Mesendoderm (in vitro differentiated cells): ENCODE results near the gene CERS2.

Source experiments
- DNase-seq: peaks from one replicate; pipeline ENCODE4 v3.0.0; 2013
- H2AK5ac ChIP-seq: 2 replicates; pipeline ENCODE4 v1.6.1; 2013; ENCODE audit warnings: low read length, inconsistent platforms
- H2BK120ac ChIP-seq: 2 replicates; pipeline ENCODE4 v1.6.1; 2013; ENCODE audit warnings: low read depth, mild to moderate bottlenecking, low read length, moderate library complexity, mixed read lengths
- H2BK15ac ChIP-seq: replicated peaks from 2 replicates; pipeline ENCODE4 v1.6.1; 2013; ENCODE audit warnings: low read depth, mild to moderate bottlenecking, moderate library complexity
- H2BK5ac ChIP-seq: 2 replicates; pipeline ENCODE4 v1.6.1; 2013; ENCODE audit warnings: low read length, inconsistent platforms
- H3K18ac ChIP-seq: 2 replicates; pipeline ENCODE4 v1.6.1; 2013; ENCODE audit warnings: mild to moderate bottlenecking, low read length, mixed read lengths
- H3K23ac ChIP-seq: one replicate; pipeline ENCODE4 v1.6.1; 2013; ENCODE audit warnings: low read length
- H3K27ac ChIP-seq: 2 replicates; pipeline ENCODE4 v1.5.1; 2013; ENCODE audit warnings: low read depth, mild to moderate bottlenecking, inconsistent platforms, low read length, moderate library complexity
- H3K27me3 ChIP-seq: 2 replicates; pipeline ENCODE4 v1.6.1; 2013; ENCODE audit warnings: low read length, control low read depth, mild to moderate bottlenecking, inconsistent platforms; ENCODE audit not compliant: insufficient read depth, poor library complexity
- H3K36me3 ChIP-seq: 2 replicates; pipeline ENCODE4 v1.6.1; 2013; ENCODE audit warnings: low read length, inconsistent platforms; ENCODE audit not compliant: control insufficient read depth, insufficient read depth
- H3K4ac ChIP-seq: one replicate; pipeline ENCODE4 v1.6.1; 2013; ENCODE audit warnings: low read depth, mild to moderate bottlenecking, low read length, moderate library complexity
- H3K4me1 ChIP-seq: 2 replicates; pipeline ENCODE4 v1.6.1; 2013; ENCODE audit warnings: low read depth, low read length, inconsistent platforms; ENCODE audit not compliant: control insufficient read depth
- H3K4me2 ChIP-seq: 2 replicates; pipeline ENCODE4 v1.6.1; 2013; ENCODE audit warnings: low read length
- H3K4me3 ChIP-seq: 2 replicates; pipeline ENCODE4 v1.5.1; 2013; ENCODE audit warnings: mild to moderate bottlenecking, low read length
- H3K56ac ChIP-seq: one replicate; pipeline ENCODE4 v1.6.1; 2013; ENCODE audit warnings: low read length
- H3K79me1 ChIP-seq: 2 replicates; pipeline ENCODE4 v1.6.1; 2013; ENCODE audit warnings: low read length, inconsistent platforms
- H3K79me2 ChIP-seq: 2 replicates; pipeline ENCODE4 v1.6.1; 2013; ENCODE audit warnings: mild to moderate bottlenecking, low read length; ENCODE audit not compliant: control insufficient read depth, insufficient read depth
- H3K9ac ChIP-seq: 2 replicates; pipeline ENCODE4 v1.6.1; 2013; ENCODE audit warnings: low read length, inconsistent platforms
- H4K5ac ChIP-seq: one replicate; pipeline ENCODE4 v1.6.1; 2013; ENCODE audit warnings: low read length
- H4K8ac ChIP-seq: one replicate; pipeline ENCODE4 v1.6.1; 2013; ENCODE audit warnings: low read depth, mild to moderate bottlenecking, control low read depth, low read length, moderate library complexity
- whole genome bisulfite sequencing: extraction: QIAGEN DNeasy Blood & Tissue Kit; methylation state at CpG from one replicate; pipeline ENCODE4 v1.1.7; 2013; ENCODE audit warnings: low lambda C conversion rate, missing lambda C conversion rate; ENCODE audit not compliant: insufficient coverage; ENCODE audit errors: extremely low coverage; 5-methylcytosine and 5-hydroxymethylcytosine counted together

CERS2 gene

DNA sequence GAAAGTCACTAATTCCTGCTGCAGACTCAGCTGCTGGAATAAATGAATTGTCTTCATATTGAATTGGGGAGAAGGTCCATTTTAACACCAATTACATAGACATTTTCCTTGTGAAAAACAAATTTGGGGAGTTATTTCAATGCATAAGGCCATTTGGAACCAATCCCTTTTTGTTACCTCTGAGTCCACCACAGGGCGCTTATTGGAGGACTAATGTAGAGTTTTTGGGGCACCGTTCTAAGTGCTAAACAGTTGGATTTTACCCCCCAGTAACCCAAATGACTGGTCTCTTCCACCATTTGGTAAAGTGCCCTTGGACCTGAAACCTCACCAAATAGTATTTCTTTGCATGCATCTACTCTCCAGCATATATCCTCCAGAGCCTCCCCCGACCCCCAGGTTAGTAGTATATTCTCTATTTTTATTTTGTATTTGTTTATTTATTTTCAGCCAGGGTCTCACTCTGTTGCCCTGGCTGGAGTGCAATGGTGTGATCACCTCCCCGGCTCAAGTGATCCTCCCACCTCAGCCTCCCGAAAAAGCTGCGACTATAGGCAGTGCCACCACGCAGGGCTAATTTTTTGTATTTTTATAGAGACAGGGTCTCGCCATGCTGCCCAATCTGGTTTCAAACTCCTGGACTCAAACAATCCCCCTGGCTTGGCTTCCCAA, 35.2 kb upstream of the CERS2 start:
- H3K36me3 ChIP-seq = no peaks in the 10 kb centered on the region
- H3K56ac ChIP-seq = no peak overlapping the region
- H2BK5ac ChIP-seq = no peak overlapping the region
- no peak overlapping the region for H2AK5ac ChIP-seq
- H3K18ac ChIP-seq = no peak overlapping the region
- peaks cover 7% of the 10 kb centered on the region for H3K4me1 ChIP-seq
- H3K27me3 ChIP-seq = no peaks in the 10 kb centered on the region
- H3K4me2 ChIP-seq = no peak overlapping the region
- H2BK15ac ChIP-seq = no peak overlapping the region
- H3K79me2 ChIP-seq = no peaks in the 10 kb centered on the region
- H4K8ac ChIP-seq = no peak overlapping the region
- H4K5ac ChIP-seq = no peak overlapping the region
- no peak for DNase-seq
- no peak overlapping the region for H3K23ac ChIP-seq
- peaks cover 2% of the 10 kb centered on the region for H3K79me1 ChIP-seq
- whole genome bisulfite sequencing = no CpG with 5 or more reads among the region's 8 CpGs
- no peak overlapping the region for H3K4me3 ChIP-seq
- H2BK120ac ChIP-seq = no peak overlapping the region
- H3K27ac ChIP-seq = no peak overlapping the region
- H3K4ac ChIP-seq = no peak overlapping the region
- no peak overlapping the region for H3K9ac ChIP-seq

DNA sequence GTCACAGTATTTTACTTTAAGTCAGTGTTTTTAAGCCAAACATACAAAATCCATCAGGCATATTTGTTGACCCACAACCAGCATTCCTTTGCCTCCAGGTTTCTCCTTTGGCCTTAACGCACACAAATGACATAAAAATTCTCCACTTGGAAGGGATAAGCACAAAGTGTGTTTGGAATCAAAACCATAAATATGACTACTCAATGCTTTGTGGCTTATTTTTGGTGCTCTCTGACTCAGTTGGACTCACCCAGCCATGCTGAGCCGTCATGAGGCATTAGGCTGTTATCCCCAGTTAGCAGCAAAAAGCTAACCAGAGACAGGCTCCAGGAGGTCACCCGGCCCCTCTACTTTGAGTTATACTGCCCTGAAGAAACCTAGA, 34.6 kb upstream of the CERS2 start:
- no peak overlapping the region for H4K8ac ChIP-seq
- peak overlapping the region; percentile 97 for H3K56ac ChIP-seq
- no CpG with 5 or more reads among the region's 3 CpGs for WGBS
- peaks cover 7% of the 10 kb centered on the region for H3K4me1 ChIP-seq
- no peak overlapping the region for H2AK5ac ChIP-seq
- H3K79me2 ChIP-seq = no peaks in the 10 kb centered on the region
- H3K36me3 ChIP-seq = no peaks in the 10 kb centered on the region
- no peak overlapping the region for H3K4ac ChIP-seq
- no peaks in the 10 kb centered on the region for H3K27me3 ChIP-seq
- no peak overlapping the region for H2BK15ac ChIP-seq
- no peak overlapping the region for H3K27ac ChIP-seq
- no peak overlapping the region for H2BK5ac ChIP-seq
- no peak overlapping the region for H4K5ac ChIP-seq
- peak overlapping the region; percentile 87 for H3K9ac ChIP-seq
- peaks cover 2% of the 10 kb centered on the region for H3K79me1 ChIP-seq
- peak overlapping the region; percentile 61 for H3K4me2 ChIP-seq
- no peak overlapping the region for H3K18ac ChIP-seq
- H3K23ac ChIP-seq = no peak overlapping the region
- H3K4me3 ChIP-seq = peak overlapping the region; percentile 93
- H2BK120ac ChIP-seq = no peak overlapping the region
- no peak for DNase-seq

DNA sequence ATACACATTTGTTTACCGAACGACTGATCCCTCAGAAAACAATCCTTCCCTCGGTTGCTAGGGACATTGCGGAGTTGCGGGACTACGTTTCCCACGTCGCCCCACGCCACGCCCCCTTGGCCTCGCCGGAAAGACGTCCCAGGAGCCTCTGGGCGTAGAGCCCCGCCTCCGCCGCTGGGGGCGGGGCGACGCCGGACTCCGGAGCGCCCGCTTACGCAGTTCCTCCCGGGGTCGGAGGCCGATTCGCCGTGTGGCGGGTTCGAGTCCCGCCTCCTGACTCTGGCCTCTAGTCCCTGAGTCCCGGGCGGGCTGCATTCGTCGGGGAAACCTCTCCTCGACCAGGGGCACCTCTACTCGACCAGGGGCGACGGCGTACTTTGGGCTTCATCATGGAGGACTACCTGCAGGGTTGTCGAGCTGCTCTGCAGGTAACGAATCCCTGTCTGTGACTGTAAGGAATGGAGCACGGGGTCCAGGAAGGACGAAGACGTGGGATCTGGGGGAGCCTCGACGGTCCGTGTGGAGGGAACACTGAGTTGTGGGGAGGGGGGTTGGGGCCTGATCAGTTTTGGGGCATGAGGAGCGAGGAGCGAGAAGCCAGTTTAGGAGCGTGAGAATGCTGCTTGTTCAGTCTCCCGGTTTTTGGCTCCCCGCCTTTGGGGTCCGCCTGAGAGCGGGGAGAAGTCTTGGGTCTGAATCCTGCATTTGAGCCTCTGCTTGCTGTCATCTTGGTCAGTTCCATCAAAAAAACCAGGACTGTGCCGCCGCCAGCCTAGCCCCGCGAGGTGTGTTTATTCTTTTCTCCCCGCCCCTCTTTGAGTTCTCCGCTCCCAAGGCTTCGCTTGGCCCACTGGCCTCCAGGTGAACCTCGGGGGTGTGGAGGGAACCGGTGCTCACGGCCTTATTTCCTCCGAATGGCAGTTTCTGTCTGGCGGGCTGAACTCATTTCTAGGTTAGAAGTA, 33.9 kb upstream of the CERS2 start, which contains the start of gene PRUNE1:
TSS of gene PRUNE1 (plus strand) at position 206 of the 962 bp plus-strand sequence. CDS start at position 390, 184 bp downstream.
- WGBS = no CpG with 5 or more reads among the region's 69 CpGs
- no peak within 1 kb of the TSS for H2BK120ac ChIP-seq
- no peak within 1 kb of the TSS for H3K27ac ChIP-seq
- H3K36me3 ChIP-seq = no peaks in the 10 kb centered on the region
- peak within 1 kb of the TSS; percentile 93 for H3K4me3 ChIP-seq
- H3K4ac ChIP-seq = no peak within 1 kb of the TSS
- H3K18ac ChIP-seq = no peak within 1 kb of the TSS
- H3K27me3 ChIP-seq = no peaks in the 10 kb centered on the region
- H3K56ac ChIP-seq = peak within 1 kb of the TSS; percentile 97
- H3K79me2 ChIP-seq = no peaks in the 10 kb centered on the region
- H2BK5ac ChIP-seq = peak within 1 kb of the TSS; percentile 43
- H3K4me2 ChIP-seq = peak within 1 kb of the TSS; percentile 61
- H4K8ac ChIP-seq = no peak within 1 kb of the TSS
- H3K23ac ChIP-seq = no peak within 1 kb of the TSS
- H2AK5ac ChIP-seq = no peak within 1 kb of the TSS
- H2BK15ac ChIP-seq = no peak within 1 kb of the TSS
- no peak within 1 kb of the TSS for H4K5ac ChIP-seq
- peaks cover 7% of the 10 kb centered on the region for H3K4me1 ChIP-seq
- peaks cover 2% of the 10 kb centered on the region for H3K79me1 ChIP-seq
- peak; percentile 99 for DNase-seq
- peak within 1 kb of the TSS; percentile 87 for H3K9ac ChIP-seq

DNA sequence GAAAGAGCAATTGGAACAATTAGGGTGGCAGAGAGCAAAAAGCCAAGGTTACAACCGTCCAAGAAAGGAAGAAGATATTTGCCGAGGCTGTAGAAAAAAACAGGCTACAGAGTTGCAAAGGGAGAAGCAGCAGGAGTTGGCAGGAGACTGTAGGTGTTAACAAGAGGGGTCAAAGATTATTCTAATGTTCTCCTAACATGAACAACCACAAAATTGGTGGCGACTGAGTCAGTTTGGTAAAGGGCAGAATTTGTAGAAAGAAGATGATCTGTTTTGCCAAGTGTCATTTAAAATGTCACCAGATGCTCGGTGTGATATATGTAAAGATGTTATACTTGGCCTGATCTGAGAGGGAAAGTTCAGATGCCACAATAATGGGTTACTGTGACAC, 33.2 kb upstream of the CERS2 start:
- Histone ChIP-seq H3K27ac (no peak overlapping the region), H3K36me3 (no peaks in the 10 kb centered on the region), H2BK120ac (no peak overlapping the region), H3K4me1 (peaks cover 7% of the 10 kb centered on the region), H4K5ac (no peak overlapping the region), H3K79me1 (peaks cover 2% of the 10 kb centered on the region), H3K4ac (no peak overlapping the region), H2AK5ac (no peak overlapping the region), H3K79me2 (no peaks in the 10 kb centered on the region), H3K23ac (no peak overlapping the region), H3K56ac (peak overlapping the region; percentile 65), H4K8ac (no peak overlapping the region), H2BK5ac (no peak overlapping the region), H3K18ac (no peak overlapping the region), H3K9ac (peak overlapping the region; percentile 14), H3K4me2 (peak overlapping the region; percentile 14), H2BK15ac (no peak overlapping the region), H3K27me3 (no peaks in the 10 kb centered on the region), H3K4me3 (no peak overlapping the region)
- no CpG with 5 or more reads among the region's 4 CpGs for WGBS
- DNase-seq = no peak

DNA sequence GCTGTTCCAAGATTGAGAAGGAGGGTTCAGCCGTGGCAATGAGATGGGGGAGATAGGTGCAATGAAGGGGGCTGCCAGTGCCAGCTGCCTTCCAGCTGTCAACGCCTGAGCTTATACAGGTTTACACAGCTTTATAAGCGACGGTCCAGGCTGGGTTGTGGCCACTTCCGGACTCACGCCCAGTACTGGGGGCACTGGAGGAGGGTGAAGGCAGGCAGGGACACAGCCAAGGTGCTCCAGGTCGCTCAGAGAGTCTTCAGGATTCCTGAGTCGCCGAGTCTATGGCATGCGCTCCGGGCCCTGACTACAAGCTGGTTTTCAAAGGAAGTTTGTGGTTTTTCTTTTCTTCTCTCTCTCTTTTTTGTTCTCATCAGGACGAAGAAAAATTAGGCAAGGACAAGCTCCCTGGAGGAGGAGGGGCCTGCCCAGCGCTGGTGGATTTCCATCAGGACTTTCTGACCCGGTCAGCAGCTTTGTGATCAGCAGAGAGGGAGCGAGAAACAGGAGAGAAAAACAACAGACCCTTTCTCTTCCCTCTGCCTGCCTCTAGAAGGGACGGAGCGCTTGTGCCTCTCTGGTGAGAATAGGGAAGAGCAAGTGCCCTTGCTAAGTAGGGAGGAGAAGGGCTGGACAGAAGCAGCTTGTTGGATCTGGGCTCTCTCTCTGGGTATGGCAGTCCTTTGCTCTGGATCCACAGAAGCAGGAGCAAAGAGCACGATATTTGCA, 31.9 kb upstream of the CERS2 start, which contains the start of gene MINDY1:
TSS of gene MINDY1 (minus strand) at position 576 of the 726 bp plus-strand sequence. CDS start 4,285 bp downstream, outside the sequence.
- no peaks in the 10 kb centered on the region for H3K79me2 ChIP-seq
- H4K5ac ChIP-seq = peak within 1 kb of the TSS; percentile 39
- H3K79me1 ChIP-seq = peaks cover 2% of the 10 kb centered on the region
- peak within 1 kb of the TSS; percentile 68 for H3K4me2 ChIP-seq
- H3K36me3 ChIP-seq = no peaks in the 10 kb centered on the region
- peaks cover 7% of the 10 kb centered on the region for H3K4me1 ChIP-seq
- no peak within 1 kb of the TSS for H2BK5ac ChIP-seq
- peak within 1 kb of the TSS; percentile 8 for H3K4me3 ChIP-seq
- H2BK120ac ChIP-seq = no peak within 1 kb of the TSS
- no peak within 1 kb of the TSS for H4K8ac ChIP-seq
- H3K9ac ChIP-seq = peak within 1 kb of the TSS; percentile 69
- no CpG with 5 or more reads among the region's 18 CpGs for WGBS
- H3K56ac ChIP-seq = peak within 1 kb of the TSS; percentile 87
- no peak within 1 kb of the TSS for H3K4ac ChIP-seq
- no peak within 1 kb of the TSS for H3K18ac ChIP-seq
- H3K23ac ChIP-seq = peak within 1 kb of the TSS; percentile 92
- DNase-seq = peak; percentile 98
- H2BK15ac ChIP-seq = no peak within 1 kb of the TSS
- peak within 1 kb of the TSS; percentile 40 for H3K27ac ChIP-seq
- no peak within 1 kb of the TSS for H2AK5ac ChIP-seq
- H3K27me3 ChIP-seq = no peaks in the 10 kb centered on the region
